SK-N-SH treated with all-trans-retinoic acid at 6 μM for 48 hours (cell line): ENCODE measurements around the gene ZBTB16.

ENCODE experiments used
- ARNTL ChIP-seq: fragments of 450-650 bp; formaldehyde crosslinking; IDR thresholded peaks from 2 replicates; pipeline ENCODE4 v1.5.0; 2020; ENCODE audit warnings: low read depth, mild to moderate bottlenecking, moderate library complexity, borderline replicate concordance
- CSDC2 ChIP-seq: fragments of 250-450 bp; sonication (Bioruptor Pico); IDR thresholded peaks from 2 replicates; pipeline ENCODE4 v1.5.0; 2020; ENCODE audit warnings: mild to moderate bottlenecking, moderate library complexity
- SNAI2 ChIP-seq: fragments of 250-450 bp; sonication (Bioruptor Pico); IDR thresholded peaks from 2 replicates; pipeline ENCODE4 v1.5.0; 2020; ENCODE audit warnings: mild to moderate bottlenecking, moderate library complexity
- TCF4 ChIP-seq: fragments of 250-450 bp; sonication (Bioruptor Pico); IDR thresholded peaks from 2 replicates; pipeline ENCODE4 v1.8.0; 2021; ENCODE audit warnings: mild to moderate bottlenecking, moderate library complexity, borderline replicate concordance
- TOX ChIP-seq: fragments of 250-450 bp; sonication (Bioruptor Pico); IDR thresholded peaks from 2 replicates; pipeline ENCODE4 v1.8.0; 2021; ENCODE audit warnings: mild to moderate bottlenecking, moderate library complexity, borderline replicate concordance

GRCh38 chr11:114145166-114145775, 85.8 kb downstream of the ZBTB16 start:
- TF ChIP-seq CSDC2 (CRISPR knock-in tag) (no peak), ARNTL (CRISPR knock-in tag) (no peak), TCF4 (CRISPR knock-in tag) (no peak), SNAI2 (CRISPR knock-in tag) (no peak), TOX (CRISPR knock-in tag) (no peak)
